ENCODE measurements around the gene SRSF2.

DNA sequence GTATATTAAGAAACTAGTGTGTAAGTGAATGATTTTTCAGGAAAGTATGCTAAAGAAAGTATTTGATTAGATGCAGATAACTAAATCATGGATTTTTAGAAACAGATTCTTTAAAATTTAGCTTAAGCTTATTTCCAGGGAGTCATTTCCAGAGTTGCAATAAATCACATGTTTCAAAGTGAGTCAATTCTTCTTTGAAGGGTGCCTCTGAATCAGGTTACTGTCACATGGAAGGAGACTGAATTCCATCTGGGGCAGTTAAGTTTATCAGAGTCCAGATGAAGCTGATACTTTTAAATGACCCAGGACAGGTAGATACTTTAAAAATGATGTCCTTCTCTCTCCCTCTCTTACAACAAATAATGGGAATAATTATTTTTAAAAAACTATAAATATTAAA is 5.8 kb upstream of the SRSF2 start:
- TF ChIP-seq, protein P1, sequence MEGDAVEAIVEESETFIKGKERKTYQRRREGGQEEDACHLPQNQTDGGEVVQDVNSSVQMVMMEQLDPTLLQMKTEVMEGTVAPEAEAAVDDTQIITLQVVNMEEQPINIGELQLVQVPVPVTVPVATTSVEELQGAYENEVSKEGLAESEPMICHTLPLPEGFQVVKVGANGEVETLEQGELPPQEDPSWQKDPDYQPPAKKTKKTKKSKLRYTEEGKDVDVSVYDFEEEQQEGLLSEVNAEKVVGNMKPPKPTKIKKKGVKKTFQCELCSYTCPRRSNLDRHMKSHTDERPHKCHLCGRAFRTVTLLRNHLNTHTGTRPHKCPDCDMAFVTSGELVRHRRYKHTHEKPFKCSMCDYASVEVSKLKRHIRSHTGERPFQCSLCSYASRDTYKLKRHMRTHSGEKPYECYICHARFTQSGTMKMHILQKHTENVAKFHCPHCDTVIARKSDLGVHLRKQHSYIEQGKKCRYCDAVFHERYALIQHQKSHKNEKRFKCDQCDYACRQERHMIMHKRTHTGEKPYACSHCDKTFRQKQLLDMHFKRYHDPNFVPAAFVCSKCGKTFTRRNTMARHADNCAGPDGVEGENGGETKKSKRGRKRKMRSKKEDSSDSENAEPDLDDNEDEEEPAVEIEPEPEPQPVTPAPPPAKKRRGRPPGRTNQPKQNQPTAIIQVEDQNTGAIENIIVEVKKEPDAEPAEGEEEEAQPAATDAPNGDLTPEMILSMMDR (IDR thresholded peaks at IDR 0.05), result no peak
- TF ChIP-seq POLR2A (IDR thresholded peaks at IDR 0.05), result no peak

Measured in testis (tissue), 2 donors.